PC-9 (cell line): ENCODE results near the gene KCNK10. TPM values are rescaled to one million over a fixed set of nuclear protein-coding genes. Genes with fewer than 3 reads are reported as not detected.

Experiments used
- BruUV-seq: library from RNA; stranded (reverse); fragments of 400-500 nt; replicated peaks from 2 replicates; lab custom pipeline; 2021; lab: Mats Ljungman, UMichigan
- CTCF ChIA-PET: fragments of 300-600 bp; sonication (Branson Sonifier 250); formaldehyde crosslinking; loops from one replicate; lab custom pipeline; 2022; ENCODE audit warnings: antibody characterized with exemption; lab: Charles Lee
- POLR2A ChIA-PET: fragments of 300-600 bp; sonication (Branson Sonifier 250); formaldehyde crosslinking; loops from one replicate; lab custom pipeline; 2022; ENCODE audit warnings: antibody characterized with exemption; ENCODE audit not compliant: unreplicated experiment; lab: Charles Lee
- DNase-seq, 2 experiments: peaks; one replicate each; pipeline versions ENCODE4 v3.0.0 to v3.0.0-alpha.2; 2015 to 2022; ENCODE audit warnings: mixed read lengths in 1 of 2
- H2AFZ ChIP-seq: fragments of 200-600 bp; sonication (generic); 2 replicates; pipeline ENCODE4 v1.8.1; 2017; ENCODE audit warnings: antibody characterized with exemption
- H3F3A ChIP-seq: fragments of 200-600 bp; sonication (generic); 2 replicates; pipeline ENCODE4 v1.8.1; 2017; ENCODE audit warnings: antibody characterized with exemption, mild to moderate bottlenecking, low read depth; ENCODE audit not compliant: insufficient read depth
- H3K27ac ChIP-seq: fragments of 200-600 bp; sonication (generic); 2 replicates; pipeline ENCODE4 v1.6.1; 2016; ENCODE audit warnings: mixed run types
- H3K27me3 ChIP-seq: fragments of 200-600 bp; sonication (generic); 2 replicates; pipeline ENCODE4 v1.6.1; 2016; ENCODE audit warnings: low read depth, mixed run types; ENCODE audit not compliant: insufficient read depth
- H3K36me3 ChIP-seq: fragments of 200-600 bp; sonication (generic); 2 replicates; pipeline ENCODE4 v1.6.1; 2016; ENCODE audit warnings: low read depth, mixed run types
- H3K4me1 ChIP-seq: fragments of 200-600 bp; sonication (generic); replicated peaks from 2 replicates; pipeline ENCODE4 v1.6.1; 2016; ENCODE audit warnings: mixed run types; ENCODE audit not compliant: insufficient read depth
- H3K4me2 ChIP-seq: fragments of 200-600 bp; sonication (generic); 2 replicates; pipeline ENCODE4 v1.6.1; 2017; ENCODE audit warnings: mixed run types
- H3K4me3 ChIP-seq: fragments of 200-600 bp; sonication (generic); 2 replicates; pipeline ENCODE4 v1.6.1; 2016; ENCODE audit warnings: mixed run types
- H3K79me2 ChIP-seq: fragments of 200-600 bp; sonication (generic); 2 replicates; pipeline ENCODE4 v1.6.1; 2017; ENCODE audit warnings: low read depth, mixed run types
- H3K9me2 ChIP-seq: fragments of 200-600 bp; sonication (generic); 2 replicates; pipeline ENCODE4 v1.8.1; 2017; ENCODE audit warnings: mild to moderate bottlenecking; ENCODE audit not compliant: insufficient read depth
- H3K9me3 ChIP-seq: fragments of 200-600 bp; sonication (generic); 2 replicates; pipeline ENCODE4 v1.8.1; 2016; ENCODE audit warnings: low read depth; ENCODE audit not compliant: insufficient read depth
- H4K20me1 ChIP-seq: fragments of 200-600 bp; sonication (generic); 2 replicates; pipeline ENCODE4 v1.8.1; 2017; ENCODE audit not compliant: insufficient read depth
- CTCF ChIP-seq: fragments of 200-600 bp; sonication (generic); conservative IDR thresholded peaks from 2 replicates; pipeline ENCODE4 v1.6.1; 2017; ENCODE audit warnings: mixed run types, antibody characterized with exemption, mild to moderate bottlenecking, moderate library complexity
- EZH2 ChIP-seq: fragments of 200-600 bp; sonication (generic); IDR thresholded peaks from 2 replicates; pipeline ENCODE4 v1.8.0; 2017; ENCODE audit warnings: antibody characterized with exemption, low read depth
- intact Hi-C: fragments of 100-400 bp; cut with micrococcal nuclease; formaldehyde crosslinking; loops from one replicate; pipeline ENCODE4 v1.10.0; 2022; ENCODE audit not compliant: unreplicated experiment
- total RNA-seq: library from RNA; stranded (reverse); gene quantifications from 2 replicates; pipeline ENCODE4 v1.2.3, GENCODE V29; 2021

KCNK10 gene
- total RNA-seq, 1 experiment from 2014 or later, result not detected

GRCh38 chr14:88272390-88273269, 50.4 kb downstream of the KCNK10 start:
- DNase-seq, result no peak
- no peak overlapping the region for H3K4me2 ChIP-seq
- BruUV-seq, result no TSS peak

GRCh38 chr14:88271205-88271604, 51.9 kb downstream of the KCNK10 start:
- H3K4me2 ChIP-seq, result no peak overlapping the region

More at GRCh38 chr14:88272390-88273269, 50.4 kb downstream of the KCNK10 start:
- TF ChIP-seq EZH2 (no peak), CTCF (no peak)
- Histone ChIP-seq H3K9me2 (no peaks in the 10 kb centered on the region), H3K27ac (no peak overlapping the region), H3K4me3 (no peak overlapping the region), H3K27me3 (peaks cover 55% of the 10 kb centered on the region; the same call in 1 of the 2 replicates), H4K20me1 (no peaks in the 10 kb centered on the region), H3K9me3 (no peaks in the 10 kb centered on the region), H3K36me3 (no peaks in the 10 kb centered on the region), H3K4me1 (no peaks in the 10 kb centered on the region), H3K79me2 (no peaks in the 10 kb centered on the region), H2AFZ (no peak overlapping the region), H3F3A (no peaks in the 10 kb centered on the region)
- ChIA-PET CTCF (no interaction called here), POLR2A (no interaction called here)
- intact Hi-C loops, result no loop called here

GRCh38 chr14:88270776-88271175, 52.3 kb downstream of the KCNK10 start:
- no peaks in the 10 kb centered on the region for H3K36me3 ChIP-seq
- H3K4me1 ChIP-seq, result no peaks in the 10 kb centered on the region
- no peaks in the 10 kb centered on the region for H3K79me2 ChIP-seq
- ChIA-PET CTCF (no interaction called here), POLR2A (no interaction called here)
- H2AFZ ChIP-seq, result no peak overlapping the region
- peaks cover 63% of the 10 kb centered on the region; the same call in 1 of the 2 replicates for H3K27me3 ChIP-seq
- no peaks in the 10 kb centered on the region for H3K9me2 ChIP-seq
- H3K9me3 ChIP-seq, result no peaks in the 10 kb centered on the region
- no peak overlapping the region for H3K4me3 ChIP-seq
- TF ChIP-seq CTCF, result no peak
- no peak for TF ChIP-seq EZH2
- no peak overlapping the region for H3K27ac ChIP-seq
- no peak overlapping the region for H3K4me2 ChIP-seq
- BruUV-seq, result no TSS peak
- intact Hi-C loops, result no loop called here
- no peaks in the 10 kb centered on the region for H3F3A ChIP-seq
- no peak for DNase-seq
- no peaks in the 10 kb centered on the region for H4K20me1 ChIP-seq

More at GRCh38 chr14:88271205-88271604, 51.9 kb downstream of the KCNK10 start:
- no peaks in the 10 kb centered on the region for H3K4me1 ChIP-seq
- H3K27ac ChIP-seq, result no peak overlapping the region
- no peaks in the 10 kb centered on the region for H3K36me3 ChIP-seq
- no peaks in the 10 kb centered on the region for H3K9me2 ChIP-seq
- TF ChIP-seq EZH2 (no peak), CTCF (no peak)
- H3K27me3 ChIP-seq, result peaks cover 63% of the 10 kb centered on the region; the same call in 1 of the 2 replicates
- no peaks in the 10 kb centered on the region for H3K79me2 ChIP-seq
- BruUV-seq, result no TSS peak
- intact Hi-C loops, result no loop called here
- H3K4me3 ChIP-seq, result no peak overlapping the region
- DNase-seq, result no peak
- H3F3A ChIP-seq, result no peaks in the 10 kb centered on the region
- CTCF ChIA-PET, result no interaction called here
- H3K9me3 ChIP-seq, result no peaks in the 10 kb centered on the region
- no peak overlapping the region for H2AFZ ChIP-seq
- no peaks in the 10 kb centered on the region for H4K20me1 ChIP-seq
- POLR2A ChIA-PET, result no interaction called here
